HL-60 (cell line): ENCODE results near the gene RMDN2.

Experiments
- POLR2AphosphoS5 ChIP-seq: IDR thresholded peaks from 2 replicates; pipeline ENCODE4 v1.6.1; 2012; ENCODE audit warnings: low read depth
- REST ChIP-seq: IDR thresholded peaks from 2 replicates; pipeline ENCODE4 v1.6.1; 2012; ENCODE audit warnings: low read depth; ENCODE audit not compliant: insufficient replicate concordance
- SPI1 ChIP-seq: IDR thresholded peaks from 2 replicates; pipeline ENCODE4 v1.6.1; 2012; ENCODE audit warnings: low read depth, mild to moderate bottlenecking, borderline replicate concordance
- TF ChIP-seq, protein P1 (sequence below): IDR thresholded peaks from one replicate; pipeline ENCODE4 v1.5.1; 2011; ENCODE audit warnings: low read length, control low read depth, inconsistent platforms; ENCODE audit not compliant: insufficient read depth

DNA sequence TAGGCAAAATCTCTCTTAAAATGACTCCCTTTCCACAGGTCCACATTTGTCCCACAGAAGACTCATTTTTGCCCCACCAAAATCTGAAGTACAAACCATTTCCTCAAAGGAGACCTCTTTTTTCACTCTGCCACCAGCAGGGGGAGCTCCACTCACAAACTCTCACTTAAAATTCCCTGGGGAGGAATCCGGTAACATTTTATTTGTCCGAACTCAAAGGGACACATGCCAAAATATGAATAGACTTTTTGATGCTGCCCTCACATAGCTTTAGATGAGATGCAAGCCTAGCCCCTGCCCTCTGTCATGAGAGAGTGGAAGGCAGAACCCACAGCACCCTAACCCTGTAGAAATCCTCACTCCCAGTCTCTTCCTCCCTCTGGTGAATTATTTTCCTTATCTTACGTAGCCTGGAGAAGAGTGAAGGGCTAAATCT lies 57.1 kb downstream of the RMDN2 start:
- TF ChIP-seq SPI1 (peak; percentile 67; the same call in 1 of the 2 replicates), POLR2AphosphoS5 (no peak), REST (no peak)
- TF ChIP-seq, protein P1, sequence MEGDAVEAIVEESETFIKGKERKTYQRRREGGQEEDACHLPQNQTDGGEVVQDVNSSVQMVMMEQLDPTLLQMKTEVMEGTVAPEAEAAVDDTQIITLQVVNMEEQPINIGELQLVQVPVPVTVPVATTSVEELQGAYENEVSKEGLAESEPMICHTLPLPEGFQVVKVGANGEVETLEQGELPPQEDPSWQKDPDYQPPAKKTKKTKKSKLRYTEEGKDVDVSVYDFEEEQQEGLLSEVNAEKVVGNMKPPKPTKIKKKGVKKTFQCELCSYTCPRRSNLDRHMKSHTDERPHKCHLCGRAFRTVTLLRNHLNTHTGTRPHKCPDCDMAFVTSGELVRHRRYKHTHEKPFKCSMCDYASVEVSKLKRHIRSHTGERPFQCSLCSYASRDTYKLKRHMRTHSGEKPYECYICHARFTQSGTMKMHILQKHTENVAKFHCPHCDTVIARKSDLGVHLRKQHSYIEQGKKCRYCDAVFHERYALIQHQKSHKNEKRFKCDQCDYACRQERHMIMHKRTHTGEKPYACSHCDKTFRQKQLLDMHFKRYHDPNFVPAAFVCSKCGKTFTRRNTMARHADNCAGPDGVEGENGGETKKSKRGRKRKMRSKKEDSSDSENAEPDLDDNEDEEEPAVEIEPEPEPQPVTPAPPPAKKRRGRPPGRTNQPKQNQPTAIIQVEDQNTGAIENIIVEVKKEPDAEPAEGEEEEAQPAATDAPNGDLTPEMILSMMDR, result peak; percentile 48
